ENCODE results near the gene C13orf46.

Gene C13orf46

DNA sequence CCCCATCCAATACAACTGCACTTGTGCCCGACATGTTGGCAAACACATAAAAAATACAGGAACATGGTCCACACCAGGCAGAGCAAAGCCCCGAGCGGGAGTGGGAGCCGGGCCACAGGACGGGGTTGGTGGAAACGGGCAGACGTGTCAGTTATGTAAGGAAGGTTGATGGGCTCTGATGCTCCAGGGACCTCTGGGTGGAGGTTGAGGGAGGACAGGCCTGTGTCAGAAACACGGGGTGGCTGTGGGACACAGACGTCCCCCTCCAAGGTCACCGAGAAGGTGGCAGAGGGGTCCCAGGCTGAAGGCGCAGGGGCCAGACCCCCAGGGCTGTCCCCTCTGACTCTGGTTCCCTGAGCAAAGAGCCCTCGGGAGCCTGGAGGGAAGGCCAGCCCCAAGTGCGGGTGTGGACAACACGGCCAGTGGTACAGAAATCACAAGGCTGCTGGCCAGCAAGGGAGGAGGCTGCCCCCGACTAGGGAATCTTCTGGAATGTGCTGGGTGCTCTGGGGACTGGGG, 31.4 kb upstream of the C13orf46 start:
- DNase-seq (ENCODE audit: low read depth in 1 of 2, low spot score in 1 of 2) = no peak
- no peak for TF ChIP-seq JUND (IDR thresholded peaks at IDR 0.05; ENCODE audit: low read depth)
- in situ Hi-C loops (cut with HindIII; ENCODE audit: low pct_unique_long_range_greater_than_20kb, low sequenced_read_pairs) = no loop called here

- no peak for DNase-seq (ENCODE audit: low read depth in 1 of 2, low spot score in 1 of 2)
- TF ChIP-seq JUND (IDR thresholded peaks at IDR 0.05; ENCODE audit: low read depth) = no peak
- in situ Hi-C loops (cut with HindIII; ENCODE audit: low pct_unique_long_range_greater_than_20kb, low sequenced_read_pairs) = no loop called here
These were observed 30.7 kb upstream of the C13orf46 start for GRCh38 chr13:114004420-114005205.

GRCh38 chr13:114002771-114003321, 29.0 kb upstream of the C13orf46 start:
- no peak for DNase-seq (ENCODE audit: low read depth in 1 of 2, low spot score in 1 of 2)
- TF ChIP-seq JUND (IDR thresholded peaks at IDR 0.05; ENCODE audit: low read depth) = no peak
- in situ Hi-C loops (cut with HindIII; ENCODE audit: low pct_unique_long_range_greater_than_20kb, low sequenced_read_pairs) = no loop called here

DNA sequence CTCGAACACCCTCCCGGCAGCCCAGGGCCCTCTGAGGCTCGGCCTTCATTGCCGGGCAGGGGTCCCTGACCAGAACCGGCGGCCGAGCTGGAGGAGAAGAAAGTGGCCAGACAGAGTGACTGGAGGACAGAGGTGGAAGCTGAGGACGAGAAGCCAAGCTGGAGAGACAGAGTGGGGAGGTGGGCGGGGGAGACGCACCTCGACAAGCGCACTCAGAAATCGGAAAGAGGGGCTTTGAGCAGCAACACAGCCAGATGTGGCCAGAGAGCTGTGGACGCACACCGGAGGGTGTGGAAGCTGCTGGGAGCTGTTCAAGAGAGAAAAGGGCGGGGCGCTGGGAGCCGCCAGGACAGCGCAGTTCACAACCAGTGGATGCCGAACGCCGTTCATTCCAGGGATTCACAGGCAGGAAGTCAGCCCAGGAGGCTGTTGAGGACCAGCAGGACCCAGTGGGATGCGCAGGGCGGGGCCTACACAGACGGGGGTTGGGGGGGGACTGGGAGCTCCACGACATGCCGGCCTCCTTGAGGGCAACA, 28.2 kb upstream of the C13orf46 start:
- in situ Hi-C loops (cut with HindIII; ENCODE audit: low pct_unique_long_range_greater_than_20kb, low sequenced_read_pairs) = no loop called here
- no peak for DNase-seq (ENCODE audit: low read depth in 1 of 2, low spot score in 1 of 2)

GRCh38 chr13:114001331-114002008, 27.6 kb upstream of the C13orf46 start:
- DNase-seq (ENCODE audit: low read depth in 1 of 2, low spot score in 1 of 2) = no peak
- TF ChIP-seq JUND (IDR thresholded peaks at IDR 0.05; ENCODE audit: low read depth) = no peak
- in situ Hi-C loops (cut with HindIII; ENCODE audit: low pct_unique_long_range_greater_than_20kb, low sequenced_read_pairs) = no loop called here

More for the DNA sequence above, 28.2 kb upstream of the C13orf46 start:
- TF ChIP-seq JUND (IDR thresholded peaks at IDR 0.05; ENCODE audit: low read depth) = no peak

- TF ChIP-seq JUND (IDR thresholded peaks at IDR 0.05; ENCODE audit: low read depth) = no peak
- in situ Hi-C loops (cut with HindIII; ENCODE audit: low pct_unique_long_range_greater_than_20kb, low sequenced_read_pairs) = no loop called here
- DNase-seq (ENCODE audit: low read depth in 1 of 2, low spot score in 1 of 2) = no peak
These were observed 26.5 kb upstream of the C13orf46 start for GRCh38 chr13:114000151-114001040.

DNA sequence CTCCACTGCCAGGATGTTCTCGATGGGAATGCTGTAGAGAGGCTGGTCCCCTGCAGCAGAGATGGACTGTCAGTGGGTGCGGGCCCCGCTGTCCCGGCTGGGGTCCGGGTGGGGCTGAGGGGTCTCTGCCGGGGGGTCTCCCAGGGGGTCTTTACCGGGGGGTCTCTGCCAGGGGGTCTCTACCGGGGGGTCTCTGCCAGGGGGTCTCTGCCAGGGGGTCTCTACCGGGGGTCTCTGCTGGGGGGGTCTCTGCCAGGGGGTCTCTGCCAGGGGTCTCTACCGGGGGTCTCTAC, 25.7 kb upstream of the C13orf46 start:
- no peak for TF ChIP-seq JUND (IDR thresholded peaks at IDR 0.05; ENCODE audit: low read depth)
- in situ Hi-C loops (cut with HindIII; ENCODE audit: low pct_unique_long_range_greater_than_20kb, low sequenced_read_pairs) = no loop called here
- DNase-seq (ENCODE audit: low read depth in 1 of 2, low spot score in 1 of 2) = no peak

DNA sequence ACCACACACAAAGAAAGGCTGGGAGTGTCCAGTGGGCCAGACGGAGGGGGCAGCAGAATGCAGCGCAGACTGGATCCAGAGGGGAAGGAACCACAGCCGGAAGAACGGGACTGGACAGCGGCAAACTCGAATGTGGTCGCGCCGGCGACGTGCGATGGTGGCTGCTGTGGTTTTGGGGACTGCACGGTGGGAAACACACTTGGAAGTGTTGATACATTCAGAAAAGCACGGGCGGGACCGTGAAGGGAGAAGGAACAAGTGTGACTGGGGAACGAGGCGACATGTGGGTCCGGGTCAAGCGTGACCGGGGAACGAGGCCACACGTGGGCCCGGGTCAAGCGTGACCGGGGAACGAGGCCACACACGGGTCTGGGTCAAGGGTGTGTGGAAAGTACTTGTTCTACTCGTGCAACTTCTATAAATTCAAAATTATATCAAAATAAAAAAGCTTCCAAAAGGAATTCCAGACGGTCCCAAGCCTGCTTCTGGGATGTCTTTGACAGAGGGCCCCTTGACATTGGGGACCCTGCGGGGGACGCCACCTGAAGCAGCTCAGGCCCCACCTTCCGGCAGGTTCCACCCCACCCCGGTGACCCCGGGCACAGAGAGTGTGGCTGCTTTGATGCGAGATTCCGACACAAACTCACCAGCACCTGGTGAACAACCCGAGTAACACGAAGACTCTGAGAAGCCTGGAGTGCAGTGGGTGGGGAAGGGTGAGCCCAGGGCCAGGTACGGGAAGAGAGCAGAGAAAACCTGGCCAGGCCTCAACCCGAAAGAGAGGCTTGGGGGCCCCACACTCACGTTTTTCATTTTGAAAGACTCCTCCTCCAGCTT, 25.1 kb upstream of the C13orf46 start:
- TF ChIP-seq JUND (IDR thresholded peaks at IDR 0.05; ENCODE audit: low read depth) = no peak
- no peak for DNase-seq (ENCODE audit: low read depth in 1 of 2, low spot score in 1 of 2)
- in situ Hi-C loops (cut with HindIII; ENCODE audit: low pct_unique_long_range_greater_than_20kb, low sequenced_read_pairs) = no loop called here

- TF ChIP-seq JUND (IDR thresholded peaks at IDR 0.05; ENCODE audit: low read depth) = no peak
- DNase-seq (ENCODE audit: low read depth in 1 of 2, low spot score in 1 of 2) = no peak
- in situ Hi-C loops (cut with HindIII; ENCODE audit: low pct_unique_long_range_greater_than_20kb, low sequenced_read_pairs) = no loop called here
These were observed 24.2 kb upstream of the C13orf46 start for GRCh38 chr13:113997845-113998751.

DNA sequence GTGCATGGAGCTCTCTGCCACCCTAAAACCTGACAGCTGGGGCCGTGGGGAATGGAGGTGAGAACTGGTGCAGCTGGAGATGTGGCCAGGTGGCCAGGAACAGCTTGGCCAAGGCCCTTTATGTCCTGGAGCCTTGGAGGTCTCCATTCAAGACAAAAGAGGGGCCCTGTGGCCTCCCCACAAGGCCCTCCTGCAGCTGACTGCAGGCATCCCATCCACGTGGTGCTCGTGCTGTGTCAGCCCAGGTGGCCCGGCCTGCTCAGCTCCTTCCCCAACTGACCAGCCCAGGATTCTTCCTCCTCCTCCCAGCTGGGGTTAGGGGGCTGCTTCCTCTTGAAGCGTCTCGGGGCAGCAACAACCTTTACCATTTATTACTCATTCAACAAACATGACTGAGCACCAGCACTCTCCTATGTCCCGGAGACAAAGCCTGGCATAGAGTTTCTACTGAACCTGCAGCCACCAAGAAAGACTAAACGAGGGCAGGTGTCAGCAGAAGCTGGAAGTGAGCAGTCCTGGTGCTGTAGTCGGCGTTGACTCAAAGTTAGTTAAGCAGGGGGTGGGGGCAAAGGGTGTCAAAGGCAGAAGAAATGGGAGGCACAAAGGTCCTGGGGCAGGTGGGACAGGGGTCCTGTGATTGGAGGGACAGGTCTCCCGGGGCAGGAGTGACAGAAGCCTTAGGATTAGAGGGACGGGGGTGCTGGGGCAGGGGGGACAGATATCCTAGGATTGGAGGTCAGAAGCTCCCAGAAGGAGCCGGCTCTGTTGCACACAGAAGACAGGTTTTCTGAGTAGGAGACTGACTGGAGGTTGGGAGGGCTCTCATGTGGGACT, 23.3 kb upstream of the C13orf46 start:
- DNase-seq (ENCODE audit: low read depth in 1 of 2, low spot score in 1 of 2) = no peak
- no peak for TF ChIP-seq JUND (IDR thresholded peaks at IDR 0.05; ENCODE audit: low read depth)
- in situ Hi-C loops (cut with HindIII; ENCODE audit: low pct_unique_long_range_greater_than_20kb, low sequenced_read_pairs) = no loop called here
